GM12873 (cell line): ENCODE measurements around the gene ARL2.

Experiments
- TF ChIP-seq, protein P1 (sequence below): IDR thresholded peaks from 2 replicates; pipeline ENCODE4 v1.5.1; 2012; ENCODE audit warnings: low read depth, mild to moderate bottlenecking, moderate library complexity, low read length, control low read depth; ENCODE audit not compliant: insufficient read depth; ENCODE audit errors: missing control alignments

ARL2 gene

DNA sequence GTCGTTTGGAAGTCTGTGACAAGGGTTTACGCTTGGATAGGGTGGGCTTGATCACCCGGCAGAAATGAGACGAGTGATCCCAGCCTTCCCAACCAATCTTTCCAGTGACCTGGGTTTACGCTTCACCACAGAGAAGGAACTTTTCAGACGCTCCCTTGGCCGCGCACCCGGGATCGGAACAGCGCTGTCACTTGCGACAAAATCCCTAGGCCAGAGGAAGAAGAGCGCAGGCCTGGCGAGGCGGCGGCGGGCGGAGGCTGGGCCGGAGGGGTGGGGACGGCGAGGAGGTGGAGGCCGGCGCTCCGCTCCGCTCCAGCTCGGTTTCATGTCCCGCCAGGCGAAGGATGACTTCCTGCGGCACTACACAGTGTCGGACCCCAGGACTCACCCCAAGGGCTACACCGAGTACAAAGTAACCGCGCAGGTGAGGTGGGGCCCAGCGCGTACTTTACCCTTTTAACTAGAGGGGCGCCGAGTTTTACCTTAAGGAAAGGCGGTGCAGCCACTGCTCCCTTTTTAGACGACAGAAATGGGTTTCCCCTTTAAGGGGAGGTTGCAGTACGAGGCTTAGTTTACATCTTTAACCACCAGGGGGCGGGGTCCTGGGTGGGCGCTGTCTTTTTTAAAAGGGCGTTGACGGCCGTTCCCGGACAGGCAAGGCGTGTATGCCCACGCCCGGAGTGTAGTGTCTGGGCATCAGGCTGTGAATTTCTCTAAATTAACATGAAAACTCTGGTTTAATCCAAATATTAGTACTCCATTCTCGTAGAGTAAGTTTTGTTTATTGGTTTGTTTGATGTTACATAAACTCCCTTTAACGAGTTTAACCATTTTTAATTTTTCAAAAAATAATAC is 13.5 kb downstream of the ARL2 start, which contains the start of gene SNX15:
SNX15 (plus strand) TSS at position 227 of the 855 bp plus-strand sequence; CDS start at position 326, 99 bp downstream.
- TF ChIP-seq, protein P1, sequence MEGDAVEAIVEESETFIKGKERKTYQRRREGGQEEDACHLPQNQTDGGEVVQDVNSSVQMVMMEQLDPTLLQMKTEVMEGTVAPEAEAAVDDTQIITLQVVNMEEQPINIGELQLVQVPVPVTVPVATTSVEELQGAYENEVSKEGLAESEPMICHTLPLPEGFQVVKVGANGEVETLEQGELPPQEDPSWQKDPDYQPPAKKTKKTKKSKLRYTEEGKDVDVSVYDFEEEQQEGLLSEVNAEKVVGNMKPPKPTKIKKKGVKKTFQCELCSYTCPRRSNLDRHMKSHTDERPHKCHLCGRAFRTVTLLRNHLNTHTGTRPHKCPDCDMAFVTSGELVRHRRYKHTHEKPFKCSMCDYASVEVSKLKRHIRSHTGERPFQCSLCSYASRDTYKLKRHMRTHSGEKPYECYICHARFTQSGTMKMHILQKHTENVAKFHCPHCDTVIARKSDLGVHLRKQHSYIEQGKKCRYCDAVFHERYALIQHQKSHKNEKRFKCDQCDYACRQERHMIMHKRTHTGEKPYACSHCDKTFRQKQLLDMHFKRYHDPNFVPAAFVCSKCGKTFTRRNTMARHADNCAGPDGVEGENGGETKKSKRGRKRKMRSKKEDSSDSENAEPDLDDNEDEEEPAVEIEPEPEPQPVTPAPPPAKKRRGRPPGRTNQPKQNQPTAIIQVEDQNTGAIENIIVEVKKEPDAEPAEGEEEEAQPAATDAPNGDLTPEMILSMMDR = peak; percentile 41

- TF ChIP-seq, protein P1 = no peak
Observed at GRCh38 chr11:65032216-65032615, 18.3 kb downstream of the ARL2 start.

- TF ChIP-seq, protein P1 = no peak
Observed at GRCh38 chr11:65034423-65034822, 20.5 kb downstream of the ARL2 start.

GRCh38 chr11:65035579-65035978 is 21.6 kb downstream of the ARL2 start:
- TF ChIP-seq, protein P1 = no peak

DNA sequence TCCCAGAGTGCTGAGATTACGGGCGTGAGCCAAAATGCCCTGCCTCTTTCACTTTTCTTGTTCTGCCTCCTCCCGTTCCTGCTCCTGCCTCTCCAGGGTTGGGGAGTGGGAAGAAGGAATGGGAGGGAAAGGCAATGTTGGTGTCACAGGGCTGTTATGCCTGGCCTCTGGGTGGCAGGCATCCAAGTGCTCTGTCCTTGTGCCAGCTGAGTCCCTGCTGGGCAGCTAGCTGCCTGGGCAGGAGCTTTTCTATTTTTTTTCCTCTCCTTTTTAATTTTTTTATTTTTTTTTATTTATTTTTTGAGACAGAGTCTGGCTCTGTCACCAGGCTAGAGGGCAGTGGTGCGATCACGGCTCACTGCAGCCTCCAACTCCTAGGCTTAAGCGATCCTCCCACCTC is 23.0 kb downstream of the ARL2 start:
- TF ChIP-seq, protein P1 = no peak

DNA sequence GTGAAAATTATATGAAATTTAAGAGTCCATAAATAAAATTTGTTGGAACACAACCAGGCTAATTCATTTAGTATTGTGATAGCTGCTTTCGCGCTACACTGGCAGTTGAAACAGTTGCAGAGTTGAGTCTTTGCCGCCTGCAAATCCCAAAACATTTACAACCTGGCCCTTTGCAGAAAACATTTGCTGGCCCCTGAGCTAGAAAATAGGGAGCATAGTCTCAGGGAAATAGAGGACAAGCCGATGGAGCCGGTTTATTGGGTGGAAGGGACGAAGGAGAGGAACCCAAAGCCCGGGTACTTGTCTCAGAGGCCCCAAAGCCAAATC is 26.5 kb downstream of the ARL2 start:
- TF ChIP-seq, protein P1 = no peak

DNA sequence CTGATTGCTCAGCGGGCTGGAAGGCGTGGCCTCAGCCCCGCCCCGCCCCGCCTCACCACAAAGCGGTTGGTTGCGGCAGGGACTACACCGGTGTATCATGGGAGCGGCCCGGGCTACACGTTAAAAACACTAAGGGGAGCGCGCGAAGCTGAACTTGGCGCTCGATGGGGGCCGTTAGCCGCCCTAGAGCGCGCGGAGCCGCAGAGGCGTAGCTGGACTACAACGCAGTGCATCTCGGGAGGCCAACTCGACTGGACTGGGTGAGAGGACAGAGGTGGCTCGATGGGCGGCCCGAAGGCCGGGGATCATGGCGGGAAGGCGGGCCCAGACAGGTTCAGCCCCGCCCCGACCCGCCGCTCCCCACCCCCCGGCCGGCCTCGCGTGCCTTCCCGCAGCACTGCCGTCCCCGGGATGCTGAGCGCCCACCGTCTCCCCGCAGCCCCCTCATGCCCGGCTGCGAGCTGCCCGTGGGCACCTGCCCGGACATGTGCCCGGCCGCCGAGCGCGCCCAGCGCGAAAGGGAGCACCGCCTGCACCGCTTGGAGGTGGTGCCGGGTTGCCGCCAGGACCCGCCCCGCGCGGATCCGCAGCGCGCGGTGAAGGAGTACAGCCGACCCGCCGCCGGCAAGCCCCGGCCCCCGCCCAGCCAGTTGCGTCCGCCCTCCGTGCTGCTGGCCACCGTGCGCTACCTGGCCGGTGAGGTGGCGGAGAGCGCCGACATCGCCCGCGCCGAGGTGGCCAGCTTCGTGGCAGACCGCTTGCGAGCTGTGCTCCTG is 27.1 kb downstream of the ARL2 start, which contains the start of gene SAC3D1:
SAC3D1 (plus strand) TSS at position 364 of the 776 bp plus-strand sequence; CDS start at position 447, 83 bp downstream.
- TF ChIP-seq, protein P1 = no peak
